ENCODE results near the gene HSBP1L1.

Gene HSBP1L1

GRCh38 chr18:79975043-79975442, 10.6 kb downstream of the HSBP1L1 start:
- H4K12ac ChIP-seq (ENCODE audit: low read depth, low read length), result no peak overlapping the region
- no peak overlapping the region for H3K27ac ChIP-seq (ENCODE audit: low read depth, low read length)
- H3K4ac ChIP-seq (ENCODE audit: low read depth, low read length), result no peak overlapping the region
- H4K91ac ChIP-seq (ENCODE audit: low read depth, low read length), result no peak overlapping the region
- H2AK5ac ChIP-seq (ENCODE audit: low read length), result no peak overlapping the region
- no peak overlapping the region for H4K8ac ChIP-seq (ENCODE audit: low read depth, low read length)
- DNase-seq, result no peak
- no peak overlapping the region for H3K9ac ChIP-seq (ENCODE audit: low read length)
- no peak overlapping the region for H3K23ac ChIP-seq (ENCODE audit: low read length)
- no peak overlapping the region for H3K4me3 ChIP-seq (ENCODE audit: low read depth, low read length)
- H3K14ac ChIP-seq (ENCODE audit: low read length), result no peak overlapping the region
- no peak overlapping the region for H3K4me2 ChIP-seq (ENCODE audit: low read length)
- H2BK12ac ChIP-seq (ENCODE audit: low read length), result no peak overlapping the region
- no peak overlapping the region for H3K18ac ChIP-seq (ENCODE audit: low read length)
- H3K79me1 ChIP-seq (ENCODE audit: low read length), result no peaks in the 10 kb centered on the region
- no peaks in the 10 kb centered on the region for H3K9me3 ChIP-seq (ENCODE audit: insufficient read depth, low read depth, low read length)
- H2BK5ac ChIP-seq (ENCODE audit: low read depth, low read length, poor library complexity), result no peak overlapping the region
- no CpG with 5 or more reads among the region's 4 CpGs for WGBS (ENCODE audit: extremely low coverage, insufficient coverage, insufficient read length)
- H3K27me3 ChIP-seq (ENCODE audit: insufficient read depth, low read length), result no peaks in the 10 kb centered on the region
- peaks cover 4% of the 10 kb centered on the region for H3K79me2 ChIP-seq (ENCODE audit: control insufficient read depth, insufficient read depth, low read length, poor library complexity)
- peaks cover 28 to 41% of the 10 kb centered on the region in 2 experiments for H3K36me3 ChIP-seq (ENCODE audit: control insufficient read depth in 1 of 2, insufficient read depth in 2 of 2, low read length in 2 of 2)
- no peaks in the 10 kb centered on the region for H3K4me1 ChIP-seq (ENCODE audit: control insufficient read depth in 1 of 2, insufficient read depth in 2 of 2, low read length in 2 of 2)
- no peak overlapping the region for H2AFZ ChIP-seq (ENCODE audit: insufficient read depth, low read length, poor library complexity)
- H2BK120ac ChIP-seq (ENCODE audit: insufficient read depth, low read length, poor library complexity), result no peak overlapping the region

GRCh38 chr18:79975985-79976680, 11.7 kb downstream of the HSBP1L1 start:
- Histone ChIP-seq H3K18ac (ENCODE audit: low read length) (no peak overlapping the region), H3K36me3 (ENCODE audit: control insufficient read depth in 1 of 2, insufficient read depth in 2 of 2, low read length in 2 of 2) (peaks cover 26 to 39% of the 10 kb centered on the region in 2 experiments), H3K27me3 (ENCODE audit: insufficient read depth, low read length) (no peaks in the 10 kb centered on the region), H4K8ac (ENCODE audit: low read depth, low read length) (no peak overlapping the region), H4K12ac (ENCODE audit: low read depth, low read length) (no peak overlapping the region), H3K14ac (ENCODE audit: low read length) (no peak overlapping the region), H3K27ac (ENCODE audit: low read depth, low read length) (no peak overlapping the region), H2BK5ac (ENCODE audit: low read depth, low read length, poor library complexity) (no peak overlapping the region), H3K79me2 (ENCODE audit: control insufficient read depth, insufficient read depth, low read length, poor library complexity) (peaks cover 6% of the 10 kb centered on the region), H2AFZ (ENCODE audit: insufficient read depth, low read length, poor library complexity) (no peak overlapping the region), H3K9me3 (ENCODE audit: insufficient read depth, low read depth, low read length) (no peaks in the 10 kb centered on the region), H3K4me1 (ENCODE audit: control insufficient read depth in 1 of 2, insufficient read depth in 2 of 2, low read length in 2 of 2) (no peaks in the 10 kb centered on the region), H4K91ac (ENCODE audit: low read depth, low read length) (no peak overlapping the region), H3K79me1 (ENCODE audit: low read length) (no peaks in the 10 kb centered on the region), H3K23ac (ENCODE audit: low read length) (no peak overlapping the region), H3K9ac (ENCODE audit: low read length) (no peak overlapping the region), H3K4me3 (ENCODE audit: low read depth, low read length) (no peak overlapping the region), H2BK12ac (ENCODE audit: low read length) (no peak overlapping the region), H2BK120ac (ENCODE audit: insufficient read depth, low read length, poor library complexity) (no peak overlapping the region), H3K4me2 (ENCODE audit: low read length) (no peak overlapping the region), H3K4ac (ENCODE audit: low read depth, low read length) (no peak overlapping the region), H2AK5ac (ENCODE audit: low read length) (no peak overlapping the region)
- no CpG with 5 or more reads among the region's 14 CpGs for WGBS (ENCODE audit: extremely low coverage, insufficient coverage, insufficient read length)
- DNase-seq, result no peak

- no peak overlapping the region for H4K91ac ChIP-seq (ENCODE audit: low read depth, low read length)
- WGBS (ENCODE audit: extremely low coverage, insufficient coverage, insufficient read length), result no CpG with 5 or more reads among the region's 5 CpGs
- H3K14ac ChIP-seq (ENCODE audit: low read length), result no peak overlapping the region
- H3K27me3 ChIP-seq (ENCODE audit: insufficient read depth, low read length), result no peaks in the 10 kb centered on the region
- no peak overlapping the region for H3K4me2 ChIP-seq (ENCODE audit: low read length)
- H3K79me2 ChIP-seq (ENCODE audit: control insufficient read depth, insufficient read depth, low read length, poor library complexity), result peaks cover 17% of the 10 kb centered on the region
- no peak overlapping the region for H2BK120ac ChIP-seq (ENCODE audit: insufficient read depth, low read length, poor library complexity)
- H3K27ac ChIP-seq (ENCODE audit: low read depth, low read length), result no peak overlapping the region
- H3K79me1 ChIP-seq (ENCODE audit: low read length), result no peaks in the 10 kb centered on the region
- H3K4ac ChIP-seq (ENCODE audit: low read depth, low read length), result peak overlapping the region; percentile 30
- no peak overlapping the region for H3K9ac ChIP-seq (ENCODE audit: low read length)
- no peak overlapping the region for H3K4me3 ChIP-seq (ENCODE audit: low read depth, low read length)
- H3K36me3 ChIP-seq (ENCODE audit: control insufficient read depth in 1 of 2, insufficient read depth in 2 of 2, low read length in 2 of 2), result peaks cover 15 to 30% of the 10 kb centered on the region in 2 experiments
- H2AFZ ChIP-seq (ENCODE audit: insufficient read depth, low read length, poor library complexity), result no peak overlapping the region
- DNase-seq, result no peak
- no peak overlapping the region for H2BK12ac ChIP-seq (ENCODE audit: low read length)
- no peak overlapping the region for H3K23ac ChIP-seq (ENCODE audit: low read length)
- H4K12ac ChIP-seq (ENCODE audit: low read depth, low read length), result no peak overlapping the region
- H2BK5ac ChIP-seq (ENCODE audit: low read depth, low read length, poor library complexity), result no peak overlapping the region
- H3K4me1 ChIP-seq (ENCODE audit: control insufficient read depth in 1 of 2, insufficient read depth in 2 of 2, low read length in 2 of 2), result no peaks in the 10 kb centered on the region
- H3K18ac ChIP-seq (ENCODE audit: low read length), result no peak overlapping the region
- H4K8ac ChIP-seq (ENCODE audit: low read depth, low read length), result no peak overlapping the region
- H3K9me3 ChIP-seq (ENCODE audit: insufficient read depth, low read depth, low read length), result no peaks in the 10 kb centered on the region
- H2AK5ac ChIP-seq (ENCODE audit: low read length), result no peak overlapping the region
These were observed 15.4 kb downstream of the HSBP1L1 start for GRCh38 chr18:79979843-79980242.

- Histone ChIP-seq H4K12ac (ENCODE audit: low read depth, low read length) (no peak overlapping the region), H3K4me2 (ENCODE audit: low read length) (no peak overlapping the region), H2BK5ac (ENCODE audit: low read depth, low read length, poor library complexity) (no peak overlapping the region), H3K9ac (ENCODE audit: low read length) (no peak overlapping the region), H3K4me1 (ENCODE audit: control insufficient read depth in 1 of 2, insufficient read depth in 2 of 2, low read length in 2 of 2) (no peaks in the 10 kb centered on the region), H4K91ac (ENCODE audit: low read depth, low read length) (no peak overlapping the region), H2BK120ac (ENCODE audit: insufficient read depth, low read length, poor library complexity) (no peak overlapping the region), H3K79me2 (ENCODE audit: control insufficient read depth, insufficient read depth, low read length, poor library complexity) (peaks cover 19% of the 10 kb centered on the region), H3K4ac (ENCODE audit: low read depth, low read length) (peak overlapping the region; percentile 96), H3K14ac (ENCODE audit: low read length) (no peak overlapping the region), H3K9me3 (ENCODE audit: insufficient read depth, low read depth, low read length) (no peaks in the 10 kb centered on the region), H3K18ac (ENCODE audit: low read length) (no peak overlapping the region), H3K27me3 (ENCODE audit: insufficient read depth, low read length) (no peaks in the 10 kb centered on the region), H2AFZ (ENCODE audit: insufficient read depth, low read length, poor library complexity) (no peak overlapping the region), H3K23ac (ENCODE audit: low read length) (no peak overlapping the region), H3K4me3 (ENCODE audit: low read depth, low read length) (no peak overlapping the region), H3K79me1 (ENCODE audit: low read length) (no peaks in the 10 kb centered on the region), H2BK12ac (ENCODE audit: low read length) (no peak overlapping the region), H3K36me3 (ENCODE audit: control insufficient read depth in 1 of 2, insufficient read depth in 2 of 2, low read length in 2 of 2) (peaks cover 17 to 29% of the 10 kb centered on the region in 2 experiments), H4K8ac (ENCODE audit: low read depth, low read length) (no peak overlapping the region), H2AK5ac (ENCODE audit: low read length) (no peak overlapping the region), H3K27ac (ENCODE audit: low read depth, low read length) (no peak overlapping the region)
- no CpG with 5 or more reads among the region's 13 CpGs for WGBS (ENCODE audit: extremely low coverage, insufficient coverage, insufficient read length)
- DNase-seq, result no peak
These were observed 16.1 kb downstream of the HSBP1L1 start for GRCh38 chr18:79980585-79980984.

Measured in trophoblast cell (in vitro differentiated cells and primary cell).